Prostate gland (tissue), 2 donors: ENCODE data around the gene EFNA3. TPM values are rescaled to one million over a fixed set of nuclear protein-coding genes. Genes with fewer than 3 reads are reported as not detected.
A peak's percentile ranks its signal among the peaks of the same experiment; 100 is the strongest.

Source experiments
- DNase-seq: peaks from one replicate; pipeline ENCODE4 v3.0.0-alpha.2; 2019; ENCODE audit warnings: low spot score
- H3K27ac ChIP-seq, 2 donors: fragments of 200-600 bp; sonication (generic); 2 replicates each; pipeline ENCODE4 v1.5.1; 2017 to 2019
- H3K27me3 ChIP-seq: fragments of 200-600 bp; sonication (generic); replicated peaks from 2 replicates; pipeline ENCODE4 v1.5.1; 2019; ENCODE audit not compliant: insufficient read depth
- H3K36me3 ChIP-seq, 2 donors: fragments of 200-600 bp; sonication (generic); 1 replicate in 1 of 2; 2 replicates in 1 of 2; pipeline versions ENCODE4 v1.5.1 to v1.8.1; 2017 to 2019
- H3K4me1 ChIP-seq: fragments of 200-600 bp; sonication (generic); replicated peaks from 2 replicates; pipeline ENCODE4 v1.5.1; 2019
- H3K4me3 ChIP-seq, 2 donors: fragments of 200-600 bp; sonication (generic); 2 replicates each; pipeline ENCODE4 v1.5.1; 2017 to 2019
- H3K9me3 ChIP-seq: fragments of 200-600 bp; sonication (generic); 2 replicates; pipeline ENCODE4 v1.5.1; 2017
- POLR2A ChIP-seq: fragments of 450-650 bp; IDR thresholded peaks from one replicate; pipeline ENCODE4 v1.6.1; 2016; ENCODE audit warnings: antibody characterized with exemption, mild to moderate bottlenecking
- POLR2AphosphoS5 ChIP-seq: sonication (generic); formaldehyde crosslinking; IDR thresholded peaks from one replicate; pipeline ENCODE4 v1.6.1; 2017; ENCODE audit warnings: antibody characterized with exemption
- WGBS: methylation state at CpG from one replicate; pipeline ENCODE4 v1.1.5; 2018; 5-methylcytosine and 5-hydroxymethylcytosine counted together
- intact Hi-C: fragments of 100-400 bp; cut with DNase I; formaldehyde crosslinking; loops from one replicate; pipeline ENCODE4 v1.14.2; 2022
- total RNA-seq, 2 donors: library from RNA; depleted of rRNA; stranded (reverse); fragments of >200 nt; gene quantifications; one replicate each; pipeline ENCODE4 v1.1.0, GENCODE V29; 2016
- TF ChIP-seq, protein P1 (sequence below), 4 experiments: fragments of 200-600 bp in 2 of 4; fragments of 450-650 bp in 2 of 4; sonication (generic) in 2 of 4; IDR thresholded peaks; 1 replicate in 3 of 4; 2 replicates in 1 of 4; pipeline ENCODE4 v1.5.1; 2016 to 2019; ENCODE audit warnings: antibody characterized with exemption in 4 of 4, mild to moderate bottlenecking in 2 of 4, moderate library complexity in 2 of 4

The EFNA3 gene
- total RNA-seq, 2 donors from 2014 or later = 5.9 to 8.4 TPM

DNA sequence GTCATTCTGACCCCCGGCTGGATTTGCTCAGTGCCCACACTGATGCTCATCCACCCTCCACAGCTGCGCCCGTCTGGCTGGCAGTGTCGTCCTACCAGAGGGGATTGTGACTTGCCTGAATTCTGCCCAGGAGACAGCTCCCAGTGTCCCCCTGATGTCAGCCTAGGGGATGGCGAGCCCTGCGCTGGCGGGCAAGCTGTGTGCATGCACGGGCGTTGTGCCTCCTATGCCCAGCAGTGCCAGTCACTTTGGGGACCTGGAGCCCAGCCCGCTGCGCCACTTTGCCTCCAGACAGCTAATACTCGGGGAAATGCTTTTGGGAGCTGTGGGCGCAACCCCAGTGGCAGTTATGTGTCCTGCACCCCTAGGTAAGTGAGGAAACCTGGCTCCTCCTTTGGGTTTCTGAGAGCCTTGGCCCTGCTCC is 20.8 kb upstream of the EFNA3 start:
- Histone ChIP-seq H3K36me3 (peaks cover 0 to 16% of the 10 kb centered on the region in 2 donors), H3K27ac (no peak overlapping the region), H3K4me1 (peaks cover 4% of the 10 kb centered on the region), H3K9me3 (no peaks in the 10 kb centered on the region), H3K27me3 (no peaks in the 10 kb centered on the region), H3K4me3 (no peak overlapping the region)
- DNase-seq = no peak
- WGBS = 95% methylated on average over 7 of the region's 13 CpGs
- TF ChIP-seq POLR2AphosphoS5 (no peak), POLR2A (no peak)
- TF ChIP-seq, protein P1, sequence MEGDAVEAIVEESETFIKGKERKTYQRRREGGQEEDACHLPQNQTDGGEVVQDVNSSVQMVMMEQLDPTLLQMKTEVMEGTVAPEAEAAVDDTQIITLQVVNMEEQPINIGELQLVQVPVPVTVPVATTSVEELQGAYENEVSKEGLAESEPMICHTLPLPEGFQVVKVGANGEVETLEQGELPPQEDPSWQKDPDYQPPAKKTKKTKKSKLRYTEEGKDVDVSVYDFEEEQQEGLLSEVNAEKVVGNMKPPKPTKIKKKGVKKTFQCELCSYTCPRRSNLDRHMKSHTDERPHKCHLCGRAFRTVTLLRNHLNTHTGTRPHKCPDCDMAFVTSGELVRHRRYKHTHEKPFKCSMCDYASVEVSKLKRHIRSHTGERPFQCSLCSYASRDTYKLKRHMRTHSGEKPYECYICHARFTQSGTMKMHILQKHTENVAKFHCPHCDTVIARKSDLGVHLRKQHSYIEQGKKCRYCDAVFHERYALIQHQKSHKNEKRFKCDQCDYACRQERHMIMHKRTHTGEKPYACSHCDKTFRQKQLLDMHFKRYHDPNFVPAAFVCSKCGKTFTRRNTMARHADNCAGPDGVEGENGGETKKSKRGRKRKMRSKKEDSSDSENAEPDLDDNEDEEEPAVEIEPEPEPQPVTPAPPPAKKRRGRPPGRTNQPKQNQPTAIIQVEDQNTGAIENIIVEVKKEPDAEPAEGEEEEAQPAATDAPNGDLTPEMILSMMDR (IDR thresholded peaks at IDR 0.05) = no peak
- intact Hi-C loops = no loop called here

DNA sequence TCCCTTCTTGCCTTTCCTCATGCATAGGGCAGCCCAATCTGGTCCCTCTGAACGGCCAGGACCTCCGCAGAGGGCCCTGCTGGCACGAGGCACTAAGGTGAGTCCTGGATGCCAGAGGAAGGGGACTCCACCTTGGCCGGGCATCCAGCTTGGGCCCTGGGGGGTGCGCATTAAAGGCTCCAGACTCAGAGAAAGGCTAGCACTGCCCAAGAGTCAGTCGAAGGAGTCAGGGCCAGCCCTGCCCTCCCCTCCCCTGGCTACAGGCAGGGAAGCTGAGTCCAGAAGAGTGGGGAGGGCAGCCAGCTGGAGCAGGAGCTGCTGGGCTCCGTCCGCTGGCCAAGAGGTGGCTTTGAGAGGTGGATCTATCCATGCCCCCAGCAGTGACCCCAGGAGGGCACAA is 17.9 kb upstream of the EFNA3 start:
- H3K36me3 ChIP-seq = peaks cover 0 to 16% of the 10 kb centered on the region in 2 donors
- intact Hi-C loops = loop anchor here (10.0 kb wide), 1 partner anchor 506 kb away; the partner anchor contains the start of gene UBE2Q1
- no peak overlapping the region for H3K27ac ChIP-seq
- DNase-seq = no peak
- 81% methylated on average over 8 of the region's 8 CpGs for WGBS
- no peaks in the 10 kb centered on the region for H3K9me3 ChIP-seq
- no peaks in the 10 kb centered on the region for H3K27me3 ChIP-seq
- H3K4me3 ChIP-seq = no peak overlapping the region
- TF ChIP-seq POLR2AphosphoS5 (no peak), POLR2A (no peak)
- TF ChIP-seq, protein P1 (IDR thresholded peaks at IDR 0.05) = no peak
- peaks cover 10% of the 10 kb centered on the region for H3K4me1 ChIP-seq

DNA sequence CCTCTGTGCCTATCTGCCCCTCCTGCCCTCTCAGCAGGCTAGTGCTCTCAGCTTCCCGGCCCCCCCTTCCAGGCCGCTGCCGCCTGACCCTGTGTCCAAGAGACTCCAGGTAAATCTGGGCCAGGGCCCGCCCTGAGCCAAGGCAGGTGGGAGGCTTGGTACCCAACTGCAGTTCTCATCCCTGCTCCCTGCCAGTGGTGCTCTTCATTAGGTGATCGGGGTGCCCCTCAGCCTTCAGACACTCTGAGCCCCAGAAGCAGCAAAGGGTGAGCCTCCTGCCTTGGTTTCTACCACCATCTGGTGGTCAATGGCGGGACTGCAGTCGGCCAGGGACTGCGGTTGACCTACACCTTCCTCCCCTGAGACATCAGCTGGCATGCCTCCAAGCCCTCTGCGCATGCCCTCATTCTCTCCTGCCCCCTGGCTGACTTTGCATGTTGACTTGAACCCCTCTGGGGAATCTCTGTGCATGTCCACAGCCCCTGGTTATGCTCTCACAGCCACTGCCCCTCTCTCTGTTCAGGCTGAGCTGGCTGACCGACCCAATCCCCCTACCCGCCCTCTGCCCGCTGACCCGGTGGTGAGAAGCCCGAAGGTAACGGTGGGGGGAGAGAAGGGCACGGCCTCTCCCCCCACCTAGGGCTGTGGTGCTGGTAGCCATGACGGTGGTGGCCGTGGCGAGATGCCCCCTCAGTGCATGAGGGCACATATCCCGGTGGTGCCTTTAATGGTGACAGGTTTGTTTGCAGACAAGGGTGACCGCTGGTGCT is 17.1 kb upstream of the EFNA3 start:
- Histone ChIP-seq H3K27me3 (no peaks in the 10 kb centered on the region), H3K36me3 (peaks cover 0 to 12% of the 10 kb centered on the region in 2 donors), H3K9me3 (no peaks in the 10 kb centered on the region), H3K4me3 (no peak overlapping the region), H3K27ac (no peak overlapping the region), H3K4me1 (peaks cover 10% of the 10 kb centered on the region)
- peak; percentile 71 for DNase-seq
- TF ChIP-seq, protein P1 (IDR thresholded peaks at IDR 0.05) = peak; percentile 98 to 99 (median 98)
- TF ChIP-seq POLR2AphosphoS5 (peak; percentile 50), POLR2A (no peak)
- intact Hi-C loops = loop anchor here (10.0 kb wide), 1 partner anchor 507 kb away; the partner anchor contains the start of gene UBE2Q1
- WGBS = 34% methylated on average over 20 of the region's 21 CpGs

DNA sequence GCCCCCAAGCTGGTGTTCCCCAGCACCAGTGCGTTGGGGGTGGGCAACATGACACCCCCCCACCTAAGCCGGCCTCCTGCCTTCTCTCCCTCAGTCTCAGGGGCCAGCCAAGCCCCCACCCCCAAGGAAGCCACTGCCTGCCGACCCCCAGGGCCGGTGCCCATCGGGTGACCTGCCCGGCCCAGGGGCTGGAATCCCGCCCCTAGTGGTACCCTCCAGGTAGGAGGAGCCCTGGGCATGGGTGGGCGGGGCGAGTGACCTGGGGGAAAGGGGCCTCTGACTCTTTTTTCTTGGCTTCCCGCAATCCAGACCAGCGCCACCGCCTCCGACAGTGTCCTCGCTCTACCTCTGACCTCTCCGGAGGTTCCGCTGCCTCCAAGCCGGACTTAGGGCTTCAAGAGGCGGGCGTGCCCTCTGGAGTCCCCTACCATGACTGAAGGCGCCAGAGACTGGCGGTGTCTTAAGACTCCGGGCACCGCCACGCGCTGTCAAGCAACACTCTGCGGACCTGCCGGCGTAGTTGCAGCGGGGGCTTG is 16.4 kb upstream of the EFNA3 start:
- peaks cover 10% of the 10 kb centered on the region for H3K4me1 ChIP-seq
- peaks cover 0 to 12% of the 10 kb centered on the region in 2 donors for H3K36me3 ChIP-seq
- H3K27ac ChIP-seq = peak overlapping the region in 1 of 2 donors; percentile 89
- H3K9me3 ChIP-seq = no peaks in the 10 kb centered on the region
- no peak for DNase-seq
- no peak overlapping the region for H3K4me3 ChIP-seq
- TF ChIP-seq POLR2A = no peak
- TF ChIP-seq POLR2AphosphoS5 = no peak
- TF ChIP-seq, protein P1 (IDR thresholded peaks at IDR 0.05) = no peak
- intact Hi-C loops = loop anchor here (10.0 kb wide), 1 partner anchor 507 kb away; the partner anchor contains the start of gene UBE2Q1
- 33% methylated on average over 27 of the region's 29 CpGs for WGBS
- H3K27me3 ChIP-seq = no peaks in the 10 kb centered on the region
